Osteoblast (primary cell): Measurements from ENCODE around the gene CHST11. TPM values are rescaled to one million over a fixed set of nuclear protein-coding genes. Genes with fewer than 3 reads are reported as not detected.
A peak's percentile ranks its signal among the peaks of the same experiment; 100 is the strongest.

Source experiments
- DNase-seq: peaks from one replicate; pipeline ENCODE4 v3.0.0; 2011; ENCODE audit warnings: low spot score, mixed read lengths; ENCODE audit not compliant: insufficient read length; ENCODE audit errors: missing footprints
- H2AFZ ChIP-seq: 2 replicates; pipeline ENCODE4 v1.6.0; 2011; ENCODE audit warnings: mild to moderate bottlenecking, low read length
- H3K27ac ChIP-seq: 2 replicates; pipeline ENCODE4 v1.5.1; 2011; ENCODE audit warnings: mild to moderate bottlenecking, low read depth, low read length, moderate library complexity
- H3K27me3 ChIP-seq: 2 replicates; pipeline ENCODE4 v1.6.0; 2012; ENCODE audit warnings: mild to moderate bottlenecking, control low read depth, inconsistent platforms, low read length, moderate library complexity; ENCODE audit not compliant: insufficient read depth
- H3K36me3 ChIP-seq: 2 replicates; pipeline ENCODE4 v1.5.1; 2011; ENCODE audit warnings: mild to moderate bottlenecking, low read length, control low read depth, moderate library complexity; ENCODE audit not compliant: insufficient read depth
- H3K4me1 ChIP-seq: 2 replicates; pipeline ENCODE4 v1.5.1; 2011; ENCODE audit warnings: mild to moderate bottlenecking, low read length, control low read depth, moderate library complexity; ENCODE audit not compliant: insufficient read depth
- H3K4me2 ChIP-seq: 2 replicates; pipeline ENCODE4 v1.6.0; 2011; ENCODE audit warnings: mild to moderate bottlenecking, low read length; ENCODE audit not compliant: insufficient read depth
- H3K4me3 ChIP-seq: fragments of 200-600 bp; sonication (generic); 3 replicates; pipeline ENCODE4 v1.5.1; 2012; ENCODE audit warnings: mild to moderate bottlenecking, low read length, inconsistent platforms; ENCODE audit not compliant: insufficient read depth
- H3K79me2 ChIP-seq: 2 replicates; pipeline ENCODE4 v1.6.0; 2012; ENCODE audit warnings: mild to moderate bottlenecking, low read length, control low read depth, inconsistent platforms; ENCODE audit not compliant: insufficient read depth
- H3K9me3 ChIP-seq: 2 replicates; pipeline ENCODE4 v1.5.1; 2011; ENCODE audit warnings: low read depth, low read length, control low read depth
- H4K20me1 ChIP-seq: 2 replicates; pipeline ENCODE4 v1.6.0; 2012; ENCODE audit warnings: mild to moderate bottlenecking, low read length, control low read depth; ENCODE audit not compliant: insufficient read depth
- CTCF ChIP-seq: IDR thresholded peaks from 2 replicates; pipeline ENCODE4 v1.5.1; 2011; ENCODE audit warnings: mild to moderate bottlenecking, low read depth, low read length, moderate library complexity; ENCODE audit errors: extremely low read depth
- total RNA-seq: library from RNA; depleted of rRNA; stranded (reverse); fragments of >200 nt; gene quantifications from 2 replicates; pipeline ENCODE4 v1.2.3, GENCODE V29; 2012

CHST11 gene
- total RNA-seq, 1 donor: 24.6 TPM

GRCh38 chr12:104632724-104633201 is 176.0 kb downstream of the CHST11 start:
- Histone ChIP-seq H3K36me3 (no peaks in the 10 kb centered on the region), H3K4me3 (peak overlapping the region; percentile 7), H3K27ac (peak overlapping the region; percentile 42), H3K9me3 (no peaks in the 10 kb centered on the region), H3K79me2 (peaks cover 5% of the 10 kb centered on the region), H3K4me2 (peak overlapping the region; percentile 51), H4K20me1 (peaks cover 12% of the 10 kb centered on the region), H3K4me1 (peaks cover 10% of the 10 kb centered on the region), H3K27me3 (no peaks in the 10 kb centered on the region), H2AFZ (no peak overlapping the region)
- TF ChIP-seq CTCF: no peak
- peak; percentile 69 for DNase-seq

- H3K79me2 ChIP-seq: peaks cover 5% of the 10 kb centered on the region
Observed at GRCh38 chr12:104634044-104634443, 177.3 kb downstream of the CHST11 start.

GRCh38 chr12:104634852-104635251 is 178.1 kb downstream of the CHST11 start:
- H3K4me2 ChIP-seq: no peak overlapping the region
- H2AFZ ChIP-seq: no peak overlapping the region
- H3K36me3 ChIP-seq: no peaks in the 10 kb centered on the region
- H3K4me1 ChIP-seq: peaks cover 10% of the 10 kb centered on the region
- no peaks in the 10 kb centered on the region for H3K9me3 ChIP-seq
- DNase-seq: no peak
- no peaks in the 10 kb centered on the region for H3K27me3 ChIP-seq
- H3K27ac ChIP-seq: no peak overlapping the region
- TF ChIP-seq CTCF: no peak
- peaks cover 5% of the 10 kb centered on the region for H3K79me2 ChIP-seq
- no peak overlapping the region for H3K4me3 ChIP-seq
- peaks cover 14% of the 10 kb centered on the region for H4K20me1 ChIP-seq

More at GRCh38 chr12:104634044-104634443, 177.3 kb downstream of the CHST11 start:
- H3K4me2 ChIP-seq: no peak overlapping the region
- H3K4me3 ChIP-seq: no peak overlapping the region
- H2AFZ ChIP-seq: no peak overlapping the region
- no peaks in the 10 kb centered on the region for H3K9me3 ChIP-seq
- no peaks in the 10 kb centered on the region for H3K27me3 ChIP-seq
- no peak for TF ChIP-seq CTCF
- DNase-seq: no peak
- H3K4me1 ChIP-seq: peaks cover 10% of the 10 kb centered on the region
- no peak overlapping the region for H3K27ac ChIP-seq
- no peaks in the 10 kb centered on the region for H3K36me3 ChIP-seq
- H4K20me1 ChIP-seq: peaks cover 14% of the 10 kb centered on the region

GRCh38 chr12:104635607-104636343 is 179.0 kb downstream of the CHST11 start:
- TF ChIP-seq CTCF: no peak
- DNase-seq: no peak
- H3K4me3 ChIP-seq: no peak overlapping the region
- H2AFZ ChIP-seq: no peak overlapping the region
- H4K20me1 ChIP-seq: peaks cover 14% of the 10 kb centered on the region
- H3K36me3 ChIP-seq: no peaks in the 10 kb centered on the region
- peaks cover 5% of the 10 kb centered on the region for H3K79me2 ChIP-seq
- H3K4me1 ChIP-seq: peaks cover 10% of the 10 kb centered on the region
- no peak overlapping the region for H3K27ac ChIP-seq
- no peak overlapping the region for H3K4me2 ChIP-seq
- H3K9me3 ChIP-seq: no peaks in the 10 kb centered on the region
- no peaks in the 10 kb centered on the region for H3K27me3 ChIP-seq
